Measurements from ENCODE around the gene FBXL20.
"Not testable (repeated sequence)": the region's sequence is repeated elsewhere in the genome, so short reads cannot be mapped to it uniquely, and the experiment has no call there.

The FBXL20 gene

GRCh38 chr17:39402890-39403605 lies 1.6 kb upstream of the FBXL20 start:
- no peak for DNase-seq (ENCODE audit: low spot score)
- Mint-ChIP-seq H3K36me3 (ENCODE audit: low read depth) (peaks cover 15% of the 10 kb centered on the region), H3K27ac (peak overlapping the region; percentile 45), H3K4me3 (peak overlapping the region; percentile 97), H3K27me3 (ENCODE audit: low read depth) (peaks cover 2% of the 10 kb centered on the region), H3K4me1 (ENCODE audit: low read depth) (peaks cover 33% of the 10 kb centered on the region), H3K9me3 (no peaks in the 10 kb centered on the region)

GRCh38 chr17:39402244-39402889 lies 941 bp upstream of the FBXL20 start:
- H3K9me3 Mint-ChIP-seq = no peaks in the 10 kb centered on the region
- peaks cover 30% of the 10 kb centered on the region for H3K4me1 Mint-ChIP-seq (ENCODE audit: low read depth)
- peaks cover 2% of the 10 kb centered on the region for H3K27me3 Mint-ChIP-seq (ENCODE audit: low read depth)
- DNase-seq (ENCODE audit: low spot score) = peak; percentile 88
- H3K36me3 Mint-ChIP-seq (ENCODE audit: low read depth) = peaks cover 8% of the 10 kb centered on the region
- peak overlapping the region; percentile 98 for H3K27ac Mint-ChIP-seq
- peak overlapping the region; percentile 97 for H3K4me3 Mint-ChIP-seq

- Mint-ChIP-seq H3K4me1 (ENCODE audit: low read depth) (peaks cover 26% of the 10 kb centered on the region), H3K27me3 (ENCODE audit: low read depth) (peaks cover 2% of the 10 kb centered on the region), H3K27ac (peak overlapping the region; percentile 82), H3K4me3 (peak overlapping the region; percentile 90), H3K9me3 (no peaks in the 10 kb centered on the region), H3K36me3 (ENCODE audit: low read depth) (peaks cover 5% of the 10 kb centered on the region)
- no peak for DNase-seq (ENCODE audit: low spot score)
Measured at GRCh38 chr17:39400547-39401411, 647 bp downstream of the FBXL20 start.

DNA sequence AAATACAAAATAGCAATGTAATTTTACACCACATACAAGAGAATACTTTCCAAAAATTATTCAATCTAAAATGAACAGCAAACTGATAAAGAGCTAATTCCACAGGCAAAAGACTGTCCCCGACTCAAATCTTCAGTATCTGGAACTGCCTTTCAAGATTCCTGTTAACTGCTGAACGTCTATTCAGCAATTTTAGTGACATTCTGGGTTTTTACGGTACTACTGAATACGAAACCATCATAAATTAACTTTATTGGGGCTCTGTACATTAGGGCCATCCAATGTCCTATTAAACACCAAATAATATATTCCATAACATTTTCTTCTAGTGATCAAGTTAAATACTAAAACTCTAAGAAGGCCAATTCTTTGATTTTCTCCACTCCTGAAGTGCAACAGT lies 1.6 kb downstream of the FBXL20 start:
- peaks cover 2% of the 10 kb centered on the region for H3K36me3 Mint-ChIP-seq (ENCODE audit: low read depth)
- peaks cover 2% of the 10 kb centered on the region for H3K27me3 Mint-ChIP-seq (ENCODE audit: low read depth)
- H3K27ac Mint-ChIP-seq = no peak overlapping the region
- peaks cover 17% of the 10 kb centered on the region for H3K4me1 Mint-ChIP-seq (ENCODE audit: low read depth)
- DNase-seq (ENCODE audit: low spot score) = no peak
- no peaks in the 10 kb centered on the region for H3K9me3 Mint-ChIP-seq
- peak overlapping the region; percentile 90 for H3K4me3 Mint-ChIP-seq

DNA sequence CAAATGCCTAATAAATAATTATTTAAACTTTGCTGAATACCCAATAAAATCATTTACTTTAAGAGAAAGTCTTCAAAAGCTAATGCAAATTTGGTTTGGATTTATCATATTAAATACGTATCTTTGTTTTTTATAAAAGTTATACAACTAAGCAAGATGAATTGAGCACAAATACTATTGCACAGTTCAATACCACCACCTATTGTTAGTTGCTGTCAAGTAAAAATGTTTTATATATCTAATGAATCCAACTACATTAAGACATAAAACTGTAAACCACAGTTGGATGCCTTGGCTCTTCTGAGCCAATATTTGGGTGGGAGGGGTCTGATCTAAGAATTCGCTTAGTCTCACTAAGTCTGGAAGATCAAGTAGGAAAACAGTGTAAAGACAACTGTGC lies 7.7 kb downstream of the FBXL20 start:
- no peaks in the 10 kb centered on the region for H3K36me3 Mint-ChIP-seq (ENCODE audit: low read depth)
- H3K9me3 Mint-ChIP-seq = no peaks in the 10 kb centered on the region
- H3K4me3 Mint-ChIP-seq = no peak overlapping the region
- H3K27me3 Mint-ChIP-seq (ENCODE audit: low read depth) = no peaks in the 10 kb centered on the region
- H3K4me1 Mint-ChIP-seq (ENCODE audit: low read depth) = no peaks in the 10 kb centered on the region
- DNase-seq (ENCODE audit: low spot score) = no peak
- H3K27ac Mint-ChIP-seq = no peak overlapping the region

GRCh38 chr17:39391448-39391847 lies 10.0 kb downstream of the FBXL20 start:
- Mint-ChIP-seq H3K36me3 (ENCODE audit: low read depth) (no peaks in the 10 kb centered on the region), H3K27ac (no peak overlapping the region)

GRCh38 chr17:39385040-39385439 lies 16.4 kb downstream of the FBXL20 start:
- Mint-ChIP-seq H3K9me3 (no peaks in the 10 kb centered on the region), H3K4me1 (ENCODE audit: low read depth) (no peaks in the 10 kb centered on the region), H3K4me3 (no peak overlapping the region), H3K36me3 (ENCODE audit: low read depth) (no peaks in the 10 kb centered on the region), H3K27me3 (ENCODE audit: low read depth) (no peaks in the 10 kb centered on the region), H3K27ac (no peak overlapping the region)
- DNase-seq (ENCODE audit: low spot score) = no peak

More at GRCh38 chr17:39391448-39391847, 10.0 kb downstream of the FBXL20 start:
- Mint-ChIP-seq H3K4me3 (no peak overlapping the region), H3K9me3 (no peaks in the 10 kb centered on the region), H3K27me3 (ENCODE audit: low read depth) (no peaks in the 10 kb centered on the region), H3K4me1 (ENCODE audit: low read depth) (no peaks in the 10 kb centered on the region)
- no peak for DNase-seq (ENCODE audit: low spot score)

- Mint-ChIP-seq H3K36me3 (ENCODE audit: low read depth) (no peaks in the 10 kb centered on the region), H3K4me1 (ENCODE audit: low read depth) (peaks cover 7% of the 10 kb centered on the region), H3K9me3 (no peaks in the 10 kb centered on the region), H3K27ac (no peak overlapping the region), H3K4me3 (no peak overlapping the region), H3K27me3 (ENCODE audit: low read depth) (no peaks in the 10 kb centered on the region)
- no peak for DNase-seq (ENCODE audit: low spot score)
Measured at GRCh38 chr17:39380144-39380543, 21.3 kb downstream of the FBXL20 start.

DNA sequence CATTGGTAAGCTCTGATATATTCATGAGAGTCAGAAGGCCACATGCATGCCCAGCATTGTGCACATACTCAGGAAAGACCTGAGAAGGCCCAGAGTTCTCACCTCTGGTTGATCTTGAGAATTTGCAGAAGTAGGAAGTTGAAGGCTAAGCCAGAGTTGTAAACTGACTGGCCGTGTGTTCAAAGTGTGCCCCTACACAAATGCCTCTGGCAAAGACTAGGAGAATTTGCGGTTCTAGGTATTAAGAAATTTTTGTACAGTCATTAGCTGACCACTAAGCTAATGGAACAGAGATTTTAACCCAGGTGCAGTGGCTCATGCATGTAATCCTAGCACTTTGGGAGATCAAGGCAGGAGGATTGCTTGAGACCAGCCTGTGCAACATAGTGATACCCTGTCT lies 25.0 kb downstream of the FBXL20 start:
- no peaks in the 10 kb centered on the region for H3K36me3 Mint-ChIP-seq (ENCODE audit: low read depth)
- no peak overlapping the region for H3K4me3 Mint-ChIP-seq
- H3K4me1 Mint-ChIP-seq (ENCODE audit: low read depth) = peaks cover 7% of the 10 kb centered on the region
- no peaks in the 10 kb centered on the region for H3K9me3 Mint-ChIP-seq
- no peak overlapping the region for H3K27ac Mint-ChIP-seq
- DNase-seq (ENCODE audit: low spot score) = no peak
- no peaks in the 10 kb centered on the region for H3K27me3 Mint-ChIP-seq (ENCODE audit: low read depth)

GRCh38 chr17:39367805-39368204 lies 33.6 kb downstream of the FBXL20 start:
- H3K4me3 Mint-ChIP-seq; H3K27me3 Mint-ChIP-seq (ENCODE audit: low read depth); DNase-seq (ENCODE audit: low spot score); H3K27ac Mint-ChIP-seq; H3K36me3 Mint-ChIP-seq (ENCODE audit: low read depth); H3K9me3 Mint-ChIP-seq; H3K4me1 Mint-ChIP-seq (ENCODE audit: low read depth): not testable (repeated sequence)

DNA sequence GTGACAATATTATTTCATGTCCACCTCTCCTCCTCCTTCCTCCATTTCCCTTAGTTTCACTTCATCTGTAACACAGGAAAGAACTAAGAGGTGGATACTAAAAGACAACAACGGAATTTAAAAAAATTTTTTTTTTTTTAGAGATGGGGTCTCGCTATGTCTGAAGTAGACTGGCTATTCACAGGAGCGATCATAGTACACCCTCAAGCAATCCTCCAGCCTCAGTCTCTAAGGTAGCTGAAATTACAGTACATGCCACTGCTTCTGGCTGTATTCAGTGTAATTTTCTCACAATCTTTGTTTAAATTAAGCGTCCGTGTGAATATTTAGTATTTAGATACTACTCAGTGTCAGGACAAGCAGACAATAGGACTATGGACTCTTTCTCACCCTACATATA lies 35.6 kb downstream of the FBXL20 start:
- no peaks in the 10 kb centered on the region for H3K9me3 Mint-ChIP-seq
- no peaks in the 10 kb centered on the region for H3K4me1 Mint-ChIP-seq (ENCODE audit: low read depth)
- no peaks in the 10 kb centered on the region for H3K27me3 Mint-ChIP-seq (ENCODE audit: low read depth)
- H3K4me3 Mint-ChIP-seq = no peak overlapping the region
- H3K27ac Mint-ChIP-seq = no peak overlapping the region
- DNase-seq (ENCODE audit: low spot score) = no peak
- H3K36me3 Mint-ChIP-seq (ENCODE audit: low read depth) = no peaks in the 10 kb centered on the region

- Mint-ChIP-seq H3K4me1 (ENCODE audit: low read depth) (no peaks in the 10 kb centered on the region), H3K9me3 (no peaks in the 10 kb centered on the region), H3K4me3 (no peak overlapping the region), H3K36me3 (ENCODE audit: low read depth) (no peaks in the 10 kb centered on the region), H3K27ac (no peak overlapping the region), H3K27me3 (ENCODE audit: low read depth) (no peaks in the 10 kb centered on the region)
- DNase-seq (ENCODE audit: low spot score) = no peak
Measured at GRCh38 chr17:39365242-39365641, 36.2 kb downstream of the FBXL20 start.

GRCh38 chr17:39364236-39365025 lies 37.0 kb downstream of the FBXL20 start:
- Mint-ChIP-seq H3K36me3 (ENCODE audit: low read depth) (no peaks in the 10 kb centered on the region), H3K9me3 (no peaks in the 10 kb centered on the region), H3K4me1 (ENCODE audit: low read depth) (no peaks in the 10 kb centered on the region), H3K27ac (no peak overlapping the region), H3K27me3 (ENCODE audit: low read depth) (no peaks in the 10 kb centered on the region), H3K4me3 (no peak overlapping the region)
- DNase-seq (ENCODE audit: low spot score) = no peak
